Stomach (tissue), 9 donors: ENCODE measurements around the gene SLC36A4. TPM values are rescaled to one million over a fixed set of nuclear protein-coding genes. Genes with fewer than 3 reads are reported as not detected.

Experiments used
- DNase-seq, 2 donors: peaks; one replicate each; pipeline versions ENCODE4 v3.0.0 to v3.0.0-alpha.2; 2013 to 2019
- H3K27ac ChIP-seq, 5 donors: fragments of 200-600 bp in 4 of 5; sonication (generic) in 4 of 5; one replicate each; pipeline ENCODE4 v1.5.1; 2013 to 2019; ENCODE audit warnings: mild to moderate bottlenecking in 1 of 5, moderate library complexity in 1 of 5
- H3K27me3 ChIP-seq, 3 donors: fragments of 200-600 bp; sonication (generic); one replicate each; pipeline ENCODE4 v1.5.1; 2017 to 2019; ENCODE audit warnings: mixed run types in 1 of 3
- H3K36me3 ChIP-seq, 4 donors: fragments of 200-600 bp; sonication (generic); 1 replicate in 3 of 4; 2 replicates in 1 of 4; pipeline ENCODE4 v1.5.1; 2016 to 2019
- H3K4me1 ChIP-seq, 4 donors: fragments of 200-600 bp; sonication (generic); one replicate each; pipeline ENCODE4 v1.5.1; 2016 to 2019
- H3K4me3 ChIP-seq, 4 donors: fragments of 200-600 bp; sonication (generic) in 3 of 4; one replicate each; pipeline ENCODE4 v1.5.1; 2016 to 2019; ENCODE audit warnings: mild to moderate bottlenecking in 1 of 4
- H3K9me3 ChIP-seq, 4 donors: fragments of 200-600 bp; sonication (generic); one replicate each; pipeline ENCODE4 v1.5.1; 2016 to 2019
- EP300 ChIP-seq: sonication (generic); formaldehyde crosslinking; IDR thresholded peaks from one replicate; pipeline ENCODE4 v1.6.1; 2017; ENCODE audit warnings: antibody characterized with exemption
- POLR2A ChIP-seq, 4 donors: fragments of 450-650 bp; IDR thresholded peaks; one replicate each; pipeline ENCODE4 v1.6.1; 2016; ENCODE audit warnings: antibody characterized with exemption in 4 of 4, control low read depth in 2 of 4, mild to moderate bottlenecking in 1 of 4, moderate library complexity in 1 of 4
- POLR2AphosphoS5 ChIP-seq, 3 donors: sonication (generic); formaldehyde crosslinking; IDR thresholded peaks; one replicate each; pipeline ENCODE4 v1.6.1; 2016; ENCODE audit warnings: antibody characterized with exemption in 3 of 3
- WGBS, 5 donors: extraction: QIAGEN DNeasy Blood & Tissue Kit in 3 of 5; methylation state at CpG; one replicate each; pipeline versions ENCODE4 v1.1.5 to v1.1.7; 2013 to 2018; 5-methylcytosine and 5-hydroxymethylcytosine counted together
- intact Hi-C: fragments of 100-400 bp; cut with DNase I; formaldehyde crosslinking; loops from one replicate; pipeline ENCODE4 v1.15.1; 2023; ENCODE audit warnings: low total_unique reads
- polyA plus RNA-seq, 3 donors: library from polyadenylated mRNA; stranded (reverse); fragments of 200-250 nt; gene quantifications; one replicate each; pipeline ENCODE4 v1.2.3, GENCODE V29; 2013
- total RNA-seq, 5 donors: library from RNA; depleted of rRNA; stranded (reverse); fragments of >200 nt; gene quantifications; one replicate each; pipeline versions ENCODE4 v1.1.0 to v1.2.3, GENCODE V29; 2014 to 2016
- TF ChIP-seq, protein P1 (sequence below), 7 experiments: fragments of 450-650 bp in 4 of 7; fragments of 200-600 bp in 3 of 7; sonication (generic) in 3 of 7; IDR thresholded peaks; one replicate each; pipeline ENCODE4 v1.5.1; 2016 to 2019; ENCODE audit warnings: antibody characterized with exemption in 7 of 7, control low read depth in 2 of 7, mild to moderate bottlenecking in 1 of 7
- donor health status: healthy with polysubstance abuse.
- donor health status: Bipolar disorder and iron deficiency.
- donor health status: healthy.

SLC36A4 gene
- total and polyA plus RNA-seq, 8 donors: 0.58 to 55.9 (median 5.9) TPM

DNA sequence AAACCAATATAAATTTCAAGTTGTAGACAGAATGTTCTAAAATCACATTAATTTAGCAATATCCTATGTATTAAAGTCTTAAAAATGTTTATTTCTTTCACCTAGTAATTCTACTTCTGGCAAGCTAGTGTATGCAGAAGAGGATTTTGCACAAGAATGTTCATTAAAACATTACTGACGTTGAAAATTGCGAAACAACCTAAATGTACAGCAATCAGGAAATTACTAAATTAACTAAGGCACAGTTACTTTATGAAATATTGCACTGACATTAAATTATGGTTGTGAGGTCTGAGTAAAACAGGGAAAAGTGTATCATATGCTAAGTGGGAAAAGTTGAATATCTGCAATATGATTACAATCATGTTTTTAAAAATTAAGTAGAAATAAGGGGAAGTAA, 4.1 kb downstream of the SLC36A4 start:
- no peak overlapping the region for H3K27ac ChIP-seq
- intact Hi-C loops: no loop called here

DNA sequence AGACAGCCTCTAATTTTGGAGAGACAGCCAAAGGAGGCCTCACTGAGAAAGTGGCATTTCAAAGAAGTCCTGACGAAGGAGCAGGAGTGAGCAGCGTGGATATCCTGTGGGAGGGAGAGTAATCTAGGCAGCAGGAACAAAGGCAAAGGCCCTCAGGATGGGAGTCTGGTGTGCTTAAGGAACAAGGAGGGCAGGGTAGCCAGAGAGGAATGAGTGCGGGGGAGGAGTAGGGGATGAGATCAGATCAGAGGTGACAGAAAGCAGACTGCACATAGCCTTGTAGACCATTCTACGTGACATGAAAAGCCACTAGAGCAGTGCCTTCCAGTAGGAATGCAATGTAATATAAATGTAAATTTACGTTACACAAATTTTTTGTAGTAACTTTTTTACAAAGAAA, 5.6 kb downstream of the SLC36A4 start:
- Histone ChIP-seq H3K27me3 (no peaks in the 10 kb centered on the region), H3K4me1 (peaks cover 0 to 15% (median 9%) of the 10 kb centered on the region in 4 donors), H3K9me3 (peaks cover 0 to 11% (median 7%) of the 10 kb centered on the region in 4 donors), H3K4me3 (no peak overlapping the region), H3K36me3 (no peaks in the 10 kb centered on the region), H3K27ac (no peak overlapping the region)
- DNase-seq: no peak
- no peak for TF ChIP-seq POLR2A (IDR thresholded peaks at IDR 0.05)
- TF ChIP-seq EP300: no peak
- no peak for TF ChIP-seq POLR2AphosphoS5 (IDR thresholded peaks at IDR 0.05)
- TF ChIP-seq, protein P1, sequence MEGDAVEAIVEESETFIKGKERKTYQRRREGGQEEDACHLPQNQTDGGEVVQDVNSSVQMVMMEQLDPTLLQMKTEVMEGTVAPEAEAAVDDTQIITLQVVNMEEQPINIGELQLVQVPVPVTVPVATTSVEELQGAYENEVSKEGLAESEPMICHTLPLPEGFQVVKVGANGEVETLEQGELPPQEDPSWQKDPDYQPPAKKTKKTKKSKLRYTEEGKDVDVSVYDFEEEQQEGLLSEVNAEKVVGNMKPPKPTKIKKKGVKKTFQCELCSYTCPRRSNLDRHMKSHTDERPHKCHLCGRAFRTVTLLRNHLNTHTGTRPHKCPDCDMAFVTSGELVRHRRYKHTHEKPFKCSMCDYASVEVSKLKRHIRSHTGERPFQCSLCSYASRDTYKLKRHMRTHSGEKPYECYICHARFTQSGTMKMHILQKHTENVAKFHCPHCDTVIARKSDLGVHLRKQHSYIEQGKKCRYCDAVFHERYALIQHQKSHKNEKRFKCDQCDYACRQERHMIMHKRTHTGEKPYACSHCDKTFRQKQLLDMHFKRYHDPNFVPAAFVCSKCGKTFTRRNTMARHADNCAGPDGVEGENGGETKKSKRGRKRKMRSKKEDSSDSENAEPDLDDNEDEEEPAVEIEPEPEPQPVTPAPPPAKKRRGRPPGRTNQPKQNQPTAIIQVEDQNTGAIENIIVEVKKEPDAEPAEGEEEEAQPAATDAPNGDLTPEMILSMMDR (IDR thresholded peaks at IDR 0.05): no peak
- WGBS, 5 donors: 92 to 96% (median 94%) methylated on average over 5 of the region's 5 CpGs
- intact Hi-C loops: no loop called here

More for the DNA sequence above, 4.1 kb downstream of the SLC36A4 start:
- no peak overlapping the region for H3K4me3 ChIP-seq
- H3K9me3 ChIP-seq: no peaks in the 10 kb centered on the region
- peaks cover 0 to 20% (median 12%) of the 10 kb centered on the region in 4 donors for H3K4me1 ChIP-seq
- TF ChIP-seq POLR2AphosphoS5 (IDR thresholded peaks at IDR 0.05) (no peak), POLR2A (IDR thresholded peaks at IDR 0.05) (no peak), EP300 (no peak)
- TF ChIP-seq, protein P1 (IDR thresholded peaks at IDR 0.05): no peak
- H3K27me3 ChIP-seq: no peaks in the 10 kb centered on the region
- no peaks in the 10 kb centered on the region for H3K36me3 ChIP-seq
- no peak for DNase-seq
- 80 to 88% (median 84%) methylated on average over 2 of the region's 2 CpGs for WGBS, 5 donors

DNA sequence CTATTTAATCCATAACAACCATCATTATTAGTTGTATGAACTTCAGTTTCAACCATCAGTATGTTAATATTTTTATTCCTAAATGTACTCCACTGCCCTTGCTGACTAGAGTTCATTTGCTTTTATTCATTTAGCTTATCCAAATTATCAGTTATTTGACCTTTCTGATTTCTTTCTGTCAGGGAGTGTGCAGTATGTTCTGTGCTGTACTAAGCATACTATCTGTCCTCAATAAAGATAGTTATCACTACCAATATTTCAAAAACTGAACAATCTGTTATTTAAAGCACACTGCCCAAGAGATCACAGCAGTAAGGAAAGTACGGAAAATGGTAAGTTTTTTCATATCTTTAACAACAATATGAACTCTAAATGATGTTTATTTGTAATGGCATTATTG, 8.3 kb downstream of the SLC36A4 start:
- H3K36me3 ChIP-seq: peaks cover 0 to 12% (median 4%) of the 10 kb centered on the region in 4 donors
- intact Hi-C loops: no loop called here
- H3K4me3 ChIP-seq: no peak overlapping the region
- peaks cover 0 to 5% (median 0%) of the 10 kb centered on the region in 4 donors for H3K4me1 ChIP-seq
- peaks cover 0 to 16% (median 10%) of the 10 kb centered on the region in 4 donors for H3K9me3 ChIP-seq
- H3K27me3 ChIP-seq: no peaks in the 10 kb centered on the region
- no peak for TF ChIP-seq EP300
- TF ChIP-seq POLR2A (IDR thresholded peaks at IDR 0.05): no peak
- TF ChIP-seq, protein P1 (IDR thresholded peaks at IDR 0.05): no peak
- no peak for TF ChIP-seq POLR2AphosphoS5 (IDR thresholded peaks at IDR 0.05)
- DNase-seq: no peak
- no peak overlapping the region for H3K27ac ChIP-seq
- 92 to 98% (median 92%) methylated on average over 1 of the region's 1 CpG for WGBS, 5 donors

DNA sequence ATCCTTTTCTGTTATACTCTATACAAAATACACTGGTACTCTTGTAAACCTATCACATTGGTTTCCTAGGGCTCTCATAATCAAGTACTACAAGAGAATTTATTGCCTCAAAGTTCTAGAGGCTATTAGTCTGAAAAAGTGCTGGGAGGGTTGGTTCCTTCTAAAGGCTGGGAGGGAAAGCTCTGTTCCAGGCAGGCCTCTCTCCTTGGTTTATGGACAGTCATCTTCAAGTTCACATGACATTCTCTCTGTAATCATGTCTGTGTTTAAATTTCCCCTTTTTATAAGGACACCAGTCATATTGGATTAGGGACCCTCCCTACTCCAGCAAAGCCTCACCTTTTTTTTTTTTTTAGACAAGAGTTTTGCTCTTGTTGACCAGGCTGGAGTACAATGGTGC, 9.1 kb downstream of the SLC36A4 start:
- Histone ChIP-seq H3K27ac (no peak overlapping the region), H3K9me3 (peaks cover 0 to 16% (median 10%) of the 10 kb centered on the region in 4 donors), H3K27me3 (no peaks in the 10 kb centered on the region), H3K36me3 (peaks cover 0 to 19% (median 8%) of the 10 kb centered on the region in 4 donors), H3K4me1 (peaks cover 0 to 5% (median 0%) of the 10 kb centered on the region in 4 donors), H3K4me3 (no peak overlapping the region)
- intact Hi-C loops: no loop called here
- DNase-seq: no peak
- TF ChIP-seq, protein P1 (IDR thresholded peaks at IDR 0.05): no peak
- TF ChIP-seq EP300 (no peak), POLR2A (IDR thresholded peaks at IDR 0.05) (no peak), POLR2AphosphoS5 (IDR thresholded peaks at IDR 0.05) (no peak)
